Kidney epithelial cell (primary cell): ENCODE data around the gene VPS9D1. TPM values are rescaled to one million over a fixed set of nuclear protein-coding genes. Genes with fewer than 3 reads are reported as not detected.

Source experiments
- DNase-seq: peaks from one replicate; pipeline ENCODE4 v3.0.0-alpha.2; 2010; ENCODE audit warnings: low read depth
- H3K27me3 ChIP-seq: 2 replicates; pipeline ENCODE4 v1.6.0; 2011; ENCODE audit warnings: low read length; ENCODE audit not compliant: control insufficient read depth, insufficient read depth
- H3K36me3 ChIP-seq: 2 replicates; pipeline ENCODE4 v1.5.1; 2011; ENCODE audit warnings: low read length; ENCODE audit not compliant: control insufficient read depth, insufficient read depth
- H3K4me3 ChIP-seq: 2 replicates; pipeline ENCODE4 v1.5.1; 2011; ENCODE audit warnings: low read depth, mild to moderate bottlenecking, control low read depth, low read length
- total RNA-seq: library from RNA; depleted of rRNA; stranded (reverse); fragments of >200 nt; gene quantifications from 2 replicates; pipeline ENCODE4 v1.2.3, GENCODE V29; 2015
- TF ChIP-seq, protein P1 (sequence below): IDR thresholded peaks from 2 replicates; pipeline ENCODE4 v1.5.1; 2011; ENCODE audit warnings: mild to moderate bottlenecking, moderate library complexity, low read length, control low read depth, inconsistent platforms; ENCODE audit not compliant: insufficient read depth, poor library complexity, severe bottlenecking

Gene VPS9D1
- total RNA-seq, 1 donor from 2014 or later: 9.3 TPM

DNA sequence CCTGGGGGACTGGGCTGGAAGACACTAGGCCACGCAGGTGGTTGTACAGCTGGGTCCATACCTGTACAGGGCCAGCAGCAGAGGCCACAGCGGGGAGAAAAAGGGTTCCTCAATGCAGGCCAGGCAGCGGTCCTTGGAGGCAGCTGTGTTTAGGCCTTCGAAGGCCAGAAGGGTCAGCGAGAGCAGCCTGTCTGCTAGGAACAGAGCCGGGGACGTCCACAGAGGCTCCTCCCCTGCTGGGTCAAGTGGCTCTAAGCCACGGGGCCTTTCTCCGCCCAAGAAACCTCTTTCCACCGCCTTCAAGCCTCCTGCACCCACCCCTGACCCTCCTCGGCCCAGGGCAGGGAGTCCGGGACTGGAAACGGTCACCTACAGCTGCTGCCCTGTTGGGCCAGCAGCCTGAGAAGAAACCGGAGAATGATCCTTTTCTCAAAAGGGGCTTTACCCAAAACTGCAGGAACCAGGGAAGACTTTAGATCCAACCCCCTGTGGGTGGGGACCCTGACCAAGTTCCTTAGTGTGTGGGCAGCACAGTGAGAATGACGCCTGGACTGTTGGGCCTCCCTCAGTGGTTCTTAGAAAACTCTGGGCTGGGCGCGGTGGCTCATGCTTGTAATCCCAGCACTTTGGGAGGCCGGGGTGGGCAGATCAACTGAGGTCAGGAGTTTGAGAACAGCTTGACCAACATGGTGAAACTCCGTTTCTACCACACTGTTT, 10.8 kb downstream of the VPS9D1 start:
- H3K27me3 ChIP-seq: no peaks in the 10 kb centered on the region
- no peaks in the 10 kb centered on the region for H3K36me3 ChIP-seq
- TF ChIP-seq, protein P1, sequence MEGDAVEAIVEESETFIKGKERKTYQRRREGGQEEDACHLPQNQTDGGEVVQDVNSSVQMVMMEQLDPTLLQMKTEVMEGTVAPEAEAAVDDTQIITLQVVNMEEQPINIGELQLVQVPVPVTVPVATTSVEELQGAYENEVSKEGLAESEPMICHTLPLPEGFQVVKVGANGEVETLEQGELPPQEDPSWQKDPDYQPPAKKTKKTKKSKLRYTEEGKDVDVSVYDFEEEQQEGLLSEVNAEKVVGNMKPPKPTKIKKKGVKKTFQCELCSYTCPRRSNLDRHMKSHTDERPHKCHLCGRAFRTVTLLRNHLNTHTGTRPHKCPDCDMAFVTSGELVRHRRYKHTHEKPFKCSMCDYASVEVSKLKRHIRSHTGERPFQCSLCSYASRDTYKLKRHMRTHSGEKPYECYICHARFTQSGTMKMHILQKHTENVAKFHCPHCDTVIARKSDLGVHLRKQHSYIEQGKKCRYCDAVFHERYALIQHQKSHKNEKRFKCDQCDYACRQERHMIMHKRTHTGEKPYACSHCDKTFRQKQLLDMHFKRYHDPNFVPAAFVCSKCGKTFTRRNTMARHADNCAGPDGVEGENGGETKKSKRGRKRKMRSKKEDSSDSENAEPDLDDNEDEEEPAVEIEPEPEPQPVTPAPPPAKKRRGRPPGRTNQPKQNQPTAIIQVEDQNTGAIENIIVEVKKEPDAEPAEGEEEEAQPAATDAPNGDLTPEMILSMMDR: no peak
- no peak for DNase-seq
- H3K4me3 ChIP-seq: no peak overlapping the region

GRCh38 chr16:89709166-89709565, 11.5 kb downstream of the VPS9D1 start:
- TF ChIP-seq, protein P1: no peak
- Histone ChIP-seq H3K4me3 (no peak overlapping the region), H3K36me3 (no peaks in the 10 kb centered on the region), H3K27me3 (no peaks in the 10 kb centered on the region)
- no peak for DNase-seq

- DNase-seq: no peak
- TF ChIP-seq, protein P1: no peak
- Histone ChIP-seq H3K36me3 (no peaks in the 10 kb centered on the region), H3K4me3 (no peak overlapping the region), H3K27me3 (no peaks in the 10 kb centered on the region)
These were observed 12.2 kb downstream of the VPS9D1 start for GRCh38 chr16:89708481-89708931.

GRCh38 chr16:89707695-89708094, 13.0 kb downstream of the VPS9D1 start:
- no peaks in the 10 kb centered on the region for H3K27me3 ChIP-seq
- DNase-seq: no peak

DNA sequence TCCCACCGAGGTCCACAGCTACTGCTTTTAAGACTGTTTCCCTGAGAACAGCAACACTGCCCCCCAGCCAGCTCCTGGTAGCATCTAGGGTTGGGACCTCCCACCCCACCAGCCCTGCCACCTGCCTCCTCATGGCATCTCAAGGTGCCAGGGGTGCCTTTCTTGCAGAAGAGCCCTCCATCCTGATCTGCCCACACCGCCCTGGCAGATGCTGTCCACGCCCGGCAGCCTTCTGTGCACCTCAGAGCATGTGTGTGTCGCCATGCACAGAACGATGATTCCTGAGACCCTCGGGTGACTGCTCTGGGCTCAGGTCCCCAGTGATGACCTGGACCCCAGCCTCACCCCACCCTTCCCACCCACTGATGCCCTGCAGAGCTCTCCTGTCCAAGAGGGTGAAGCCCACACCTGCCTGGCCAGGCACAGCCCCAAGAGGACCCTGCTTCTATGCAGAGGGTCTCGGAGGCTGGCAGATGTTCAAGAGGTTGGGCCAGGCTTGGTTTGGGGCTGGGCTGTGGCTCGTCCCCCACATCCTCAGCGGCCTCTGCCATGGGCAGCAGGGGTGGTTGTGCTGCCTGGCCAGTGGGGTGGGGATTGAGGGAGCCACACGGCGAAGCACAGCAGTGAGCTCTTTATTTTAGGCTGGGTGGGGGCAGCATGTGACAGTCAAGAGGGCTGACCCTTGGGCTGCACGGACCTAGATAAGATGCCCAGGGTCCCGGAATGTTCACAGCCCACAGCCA, 14.0 kb downstream of the VPS9D1 start:
- Histone ChIP-seq H3K4me3 (no peak overlapping the region), H3K36me3 (no peaks in the 10 kb centered on the region), H3K27me3 (no peaks in the 10 kb centered on the region)
- TF ChIP-seq, protein P1: no peak
- no peak for DNase-seq

More at GRCh38 chr16:89707695-89708094, 13.0 kb downstream of the VPS9D1 start:
- Histone ChIP-seq H3K4me3 (no peak overlapping the region), H3K36me3 (no peaks in the 10 kb centered on the region)
- TF ChIP-seq, protein P1: no peak
